ENCODE data around the gene NUP210. TPM values are rescaled to one million over a fixed set of nuclear protein-coding genes. Genes with fewer than 3 reads are reported as not detected.

NUP210 gene
- total RNA-seq, 4 donors from 2014 or later, result 9.8 to 24.6 (median 17.7) TPM

DNA sequence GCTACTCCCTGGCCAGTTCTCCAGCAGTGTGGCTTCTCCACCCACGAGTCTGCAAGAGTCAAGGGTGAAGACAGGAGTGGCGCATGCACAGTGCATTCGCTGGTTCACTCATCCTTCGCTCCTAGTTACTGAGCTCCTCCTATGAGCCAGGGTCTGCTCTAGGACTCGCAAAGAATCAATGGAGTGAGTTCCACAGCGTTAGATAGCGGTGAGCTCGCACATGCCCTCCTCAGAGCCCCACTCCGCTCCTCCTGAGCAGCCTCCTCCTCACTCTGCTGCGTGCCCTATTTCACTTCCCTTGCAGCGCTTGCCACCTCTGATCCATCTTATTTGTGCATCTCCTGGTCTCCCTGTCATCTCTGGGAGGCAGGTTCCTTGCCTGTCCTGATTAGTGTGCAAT, 63.0 kb downstream of the NUP210 start:
- Histone ChIP-seq H3K9me3 (no peaks in the 10 kb centered on the region), H3K4me1 (no peaks in the 10 kb centered on the region), H3K27ac (no peak overlapping the region), H3K4me3 (replicated peaks in 1 of 3) (no peak overlapping the region), H3K36me3 (peaks cover 14 to 17% of the 10 kb centered on the region in 2 donors), H3K27me3 (no peaks in the 10 kb centered on the region)
- 91 to 94% methylated on average over 11 of the region's 11 CpGs for WGBS, 2 donors
- intact Hi-C loops (cut with DNase I), result no loop called here
- TF ChIP-seq, protein P1, sequence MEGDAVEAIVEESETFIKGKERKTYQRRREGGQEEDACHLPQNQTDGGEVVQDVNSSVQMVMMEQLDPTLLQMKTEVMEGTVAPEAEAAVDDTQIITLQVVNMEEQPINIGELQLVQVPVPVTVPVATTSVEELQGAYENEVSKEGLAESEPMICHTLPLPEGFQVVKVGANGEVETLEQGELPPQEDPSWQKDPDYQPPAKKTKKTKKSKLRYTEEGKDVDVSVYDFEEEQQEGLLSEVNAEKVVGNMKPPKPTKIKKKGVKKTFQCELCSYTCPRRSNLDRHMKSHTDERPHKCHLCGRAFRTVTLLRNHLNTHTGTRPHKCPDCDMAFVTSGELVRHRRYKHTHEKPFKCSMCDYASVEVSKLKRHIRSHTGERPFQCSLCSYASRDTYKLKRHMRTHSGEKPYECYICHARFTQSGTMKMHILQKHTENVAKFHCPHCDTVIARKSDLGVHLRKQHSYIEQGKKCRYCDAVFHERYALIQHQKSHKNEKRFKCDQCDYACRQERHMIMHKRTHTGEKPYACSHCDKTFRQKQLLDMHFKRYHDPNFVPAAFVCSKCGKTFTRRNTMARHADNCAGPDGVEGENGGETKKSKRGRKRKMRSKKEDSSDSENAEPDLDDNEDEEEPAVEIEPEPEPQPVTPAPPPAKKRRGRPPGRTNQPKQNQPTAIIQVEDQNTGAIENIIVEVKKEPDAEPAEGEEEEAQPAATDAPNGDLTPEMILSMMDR (IDR thresholded peaks at IDR 0.05), result no peak
- no peak for TF ChIP-seq POLR2A (IDR thresholded peaks at IDR 0.05)
- no peak for DNase-seq

DNA sequence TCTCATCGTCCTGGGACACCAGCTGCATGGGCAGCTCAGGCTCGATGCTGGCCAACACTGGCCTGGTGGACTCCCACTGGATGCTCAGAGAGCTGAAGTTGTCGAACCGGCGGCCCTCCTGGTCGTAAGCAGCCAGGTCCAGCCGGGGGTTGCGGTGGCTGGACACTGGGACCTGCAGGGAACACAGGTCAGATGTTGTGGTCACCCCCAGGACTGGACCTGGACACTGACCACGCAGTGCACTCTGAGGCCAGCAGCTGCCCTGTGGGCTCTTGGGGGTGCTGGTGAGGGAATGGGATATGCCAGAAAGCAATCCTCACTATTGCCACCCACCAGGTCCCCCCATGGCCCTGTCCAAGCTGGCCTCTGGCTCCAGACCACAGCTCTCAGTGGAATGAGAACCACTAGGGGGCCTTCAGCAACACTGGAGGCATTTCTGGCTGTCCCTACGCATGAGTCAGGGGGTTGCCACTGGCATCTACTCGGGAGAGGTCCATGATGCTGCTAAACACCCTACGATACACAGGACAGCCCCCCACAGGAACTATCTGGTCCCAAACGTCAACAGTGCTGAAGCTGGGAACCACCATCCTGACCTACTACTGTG, 66.1 kb downstream of the NUP210 start:
- WGBS, 2 donors, result 81 to 85% methylated on average over 4 to 12 of the region's 13 CpGs
- H3K9me3 ChIP-seq, result no peaks in the 10 kb centered on the region
- intact Hi-C loops (cut with DNase I), result no loop called here
- H3K36me3 ChIP-seq, result peaks cover 9 to 15% of the 10 kb centered on the region in 2 donors
- no peak for TF ChIP-seq POLR2A (IDR thresholded peaks at IDR 0.05)
- TF ChIP-seq, protein P1 (IDR thresholded peaks at IDR 0.05), result no peak
- no peaks in the 10 kb centered on the region for H3K27me3 ChIP-seq
- no peaks in the 10 kb centered on the region for H3K4me1 ChIP-seq
- H3K4me3 ChIP-seq (replicated peaks in 1 of 3), result no peak overlapping the region
- no peak overlapping the region for H3K27ac ChIP-seq
- no peak for DNase-seq

DNA sequence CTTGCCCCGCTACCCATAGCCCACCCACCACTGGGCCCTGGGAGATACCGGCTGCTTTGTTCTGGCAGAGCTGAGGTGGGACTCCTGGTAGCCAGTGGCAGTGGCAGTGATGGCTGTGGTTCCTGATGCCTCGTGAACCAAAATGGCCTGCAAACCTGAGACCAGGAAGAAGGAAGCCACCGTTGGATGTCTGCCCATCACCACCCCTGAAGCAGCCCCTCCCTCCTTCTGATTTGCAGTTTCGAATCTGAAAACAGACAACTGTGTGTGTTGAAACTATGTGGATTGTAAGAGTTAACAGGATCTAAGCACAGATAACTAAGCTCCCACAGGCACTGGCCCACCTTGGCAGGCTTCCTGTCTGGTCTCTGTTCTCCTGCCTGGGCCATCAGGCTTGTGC, 66.6 kb downstream of the NUP210 start:
- intact Hi-C loops (cut with DNase I), result no loop called here
- Histone ChIP-seq H3K27me3 (no peaks in the 10 kb centered on the region), H3K36me3 (peaks cover 9 to 15% of the 10 kb centered on the region in 2 donors), H3K4me1 (no peaks in the 10 kb centered on the region), H3K27ac (no peak overlapping the region), H3K9me3 (no peaks in the 10 kb centered on the region), H3K4me3 (replicated peaks in 1 of 3) (no peak overlapping the region)
- TF ChIP-seq, protein P1 (IDR thresholded peaks at IDR 0.05), result no peak
- no peak for TF ChIP-seq POLR2A (IDR thresholded peaks at IDR 0.05)
- no peak for DNase-seq
- WGBS, 2 donors, result 79 to 94% methylated on average over 3 to 5 of the region's 5 CpGs

DNA sequence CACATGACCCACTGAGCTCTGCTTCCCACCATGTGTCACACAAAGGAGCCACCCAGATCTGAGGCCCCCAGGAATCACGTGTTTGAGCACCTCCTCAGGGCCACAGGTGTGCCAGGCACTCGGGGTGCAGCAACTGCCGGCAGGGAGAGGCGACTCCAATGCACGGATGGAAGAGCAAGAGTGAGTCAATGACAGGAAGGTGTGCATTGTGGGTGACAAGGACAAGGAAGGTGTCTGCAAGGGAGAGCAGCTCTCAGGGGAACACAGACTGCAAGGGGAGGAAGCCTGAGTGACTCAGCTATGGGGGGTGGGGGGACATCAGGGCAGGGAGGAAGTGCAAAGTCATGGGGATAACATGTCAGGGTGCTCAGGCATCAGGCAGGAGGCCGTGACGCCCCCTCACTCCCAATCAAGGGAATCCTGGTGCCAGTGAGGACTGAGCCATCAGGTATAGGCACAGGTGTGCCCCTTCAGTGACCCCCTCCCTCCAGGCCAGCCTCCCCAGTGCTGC, 67.4 kb downstream of the NUP210 start:
- H3K27ac ChIP-seq, result no peak overlapping the region
- TF ChIP-seq, protein P1 (IDR thresholded peaks at IDR 0.05), result no peak
- TF ChIP-seq POLR2A (IDR thresholded peaks at IDR 0.05), result no peak
- H3K4me3 ChIP-seq (replicated peaks in 1 of 3), result no peak overlapping the region
- no peaks in the 10 kb centered on the region for H3K4me1 ChIP-seq
- WGBS, 2 donors, result 74 to 76% methylated on average over 6 to 7 of the region's 7 CpGs
- H3K36me3 ChIP-seq, result peaks cover 3 to 14% of the 10 kb centered on the region in 2 donors
- DNase-seq, result no peak
- intact Hi-C loops (cut with DNase I), result no loop called here
- H3K9me3 ChIP-seq, result no peaks in the 10 kb centered on the region
- H3K27me3 ChIP-seq, result no peaks in the 10 kb centered on the region

DNA sequence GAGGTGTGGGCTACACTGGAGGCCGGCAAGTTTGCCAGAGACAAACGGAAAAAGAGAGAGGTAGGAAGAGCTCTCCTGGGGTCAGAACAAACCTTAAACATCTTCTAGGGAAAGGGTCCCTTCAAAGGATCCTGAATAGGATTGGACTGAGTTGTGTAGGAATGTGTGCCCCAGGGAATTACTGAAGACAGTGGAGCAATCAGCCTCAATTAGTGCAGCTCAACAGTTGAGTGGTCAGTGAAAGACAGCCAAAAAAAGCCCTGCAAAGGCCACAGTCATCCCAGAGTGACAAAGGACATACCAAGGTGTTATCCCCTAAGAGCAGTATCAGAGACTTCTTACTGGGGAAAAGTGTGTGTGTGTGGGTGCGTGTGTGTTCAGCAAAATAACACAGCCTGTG, 70.3 kb downstream of the NUP210 start:
- no peaks in the 10 kb centered on the region for H3K9me3 ChIP-seq
- no peaks in the 10 kb centered on the region for H3K4me1 ChIP-seq
- intact Hi-C loops (cut with DNase I), result no loop called here
- H3K36me3 ChIP-seq, result peaks cover 0 to 9% of the 10 kb centered on the region in 2 donors
- no peaks in the 10 kb centered on the region for H3K27me3 ChIP-seq
- 88 to 92% methylated on average over 3 of the region's 3 CpGs for WGBS, 2 donors
- TF ChIP-seq, protein P1 (IDR thresholded peaks at IDR 0.05), result no peak
- no peak for TF ChIP-seq POLR2A (IDR thresholded peaks at IDR 0.05)
- H3K27ac ChIP-seq, result no peak overlapping the region
- no peak for DNase-seq
- H3K4me3 ChIP-seq (replicated peaks in 1 of 3), result no peak overlapping the region

Data from thyroid gland (tissue), 4 donors.